ENCODE measurements around the gene BAD.

BAD gene

GRCh38 chr11:64224151-64224890 lies 60.1 kb downstream of the BAD start:
- TF ChIP-seq FOXP2 (optimal IDR thresholded peaks at IDR 0.05; ENCODE audit: borderline replicate concordance, extremely low read depth, extremely low read length, insufficient read depth): no peak
- no peak for TF ChIP-seq POLR2AphosphoS5 (IDR thresholded peaks at IDR 0.05; ENCODE audit: low read depth, low read length)
- no peak for TF ChIP-seq REST (IDR thresholded peaks at IDR 0.05; ENCODE audit: insufficient read depth in 1 of 2, low read depth in 2 of 2, low read length in 2 of 2)
- no peak for TF ChIP-seq TAF1 (IDR thresholded peaks at IDR 0.05; ENCODE audit: borderline replicate concordance, insufficient read depth, low read length)
- no peak for TF ChIP-seq SIN3A (IDR thresholded peaks at IDR 0.05; ENCODE audit: borderline replicate concordance, insufficient read depth, low read length)

- TF ChIP-seq SIN3A (IDR thresholded peaks at IDR 0.05; ENCODE audit: borderline replicate concordance, insufficient read depth, low read length): no peak
- no peak for TF ChIP-seq POLR2AphosphoS5 (IDR thresholded peaks at IDR 0.05; ENCODE audit: low read depth, low read length)
- no peak for TF ChIP-seq FOXP2 (optimal IDR thresholded peaks at IDR 0.05; ENCODE audit: borderline replicate concordance, extremely low read depth, extremely low read length, insufficient read depth)
- TF ChIP-seq TAF1 (IDR thresholded peaks at IDR 0.05; ENCODE audit: borderline replicate concordance, insufficient read depth, low read length): no peak
- TF ChIP-seq REST (IDR thresholded peaks at IDR 0.05; ENCODE audit: insufficient read depth in 1 of 2, low read depth in 2 of 2, low read length in 2 of 2): no peak
These were observed 61.3 kb downstream of the BAD start for GRCh38 chr11:64223001-64223651.

GRCh38 chr11:64222651-64223000 lies 61.8 kb downstream of the BAD start:
- TF ChIP-seq POLR2AphosphoS5 (IDR thresholded peaks at IDR 0.05; ENCODE audit: low read depth, low read length) (no peak), REST (IDR thresholded peaks at IDR 0.05; ENCODE audit: insufficient read depth in 1 of 2, low read depth in 2 of 2, low read length in 2 of 2) (no peak), FOXP2 (optimal IDR thresholded peaks at IDR 0.05; ENCODE audit: borderline replicate concordance, extremely low read depth, extremely low read length, insufficient read depth) (no peak), TAF1 (IDR thresholded peaks at IDR 0.05; ENCODE audit: borderline replicate concordance, insufficient read depth, low read length) (no peak), SIN3A (IDR thresholded peaks at IDR 0.05; ENCODE audit: borderline replicate concordance, insufficient read depth, low read length) (no peak)

- TF ChIP-seq FOXP2 (optimal IDR thresholded peaks at IDR 0.05; ENCODE audit: borderline replicate concordance, extremely low read depth, extremely low read length, insufficient read depth): no peak
- TF ChIP-seq REST (IDR thresholded peaks at IDR 0.05; ENCODE audit: insufficient read depth in 1 of 2, low read depth in 2 of 2, low read length in 2 of 2): no peak
- no peak for TF ChIP-seq SIN3A (IDR thresholded peaks at IDR 0.05; ENCODE audit: borderline replicate concordance, insufficient read depth, low read length)
- no peak for TF ChIP-seq TAF1 (IDR thresholded peaks at IDR 0.05; ENCODE audit: borderline replicate concordance, insufficient read depth, low read length)
- TF ChIP-seq POLR2AphosphoS5 (IDR thresholded peaks at IDR 0.05; ENCODE audit: low read depth, low read length): no peak
These were observed 63.7 kb downstream of the BAD start for GRCh38 chr11:64220798-64221197.

Data from PFSK-1 (cell line).